GM23338 (cell line): Measurements from ENCODE around the gene PLD2. TPM values are rescaled to one million over a fixed set of nuclear protein-coding genes. Genes with fewer than 3 reads are reported as not detected.

Source experiments
- ATAC-seq: fragments of 200-7000 bp; cut with Tn5 transposase; 3 replicates; pipeline ENCODE4 v1.9.1; 2020
- DNase-seq: peaks from one replicate; pipeline ENCODE4 v3.0.0-alpha.2; 2015; ENCODE audit warnings: low spot score
- H2AFZ ChIP-seq: fragments of 200-600 bp; sonication (generic); 2 replicates; pipeline ENCODE4 v1.8.0; 2016; ENCODE audit warnings: antibody characterized with exemption, mild to moderate bottlenecking, moderate library complexity
- H3F3A ChIP-seq: fragments of 200-600 bp; sonication (generic); replicated peaks from 2 replicates; pipeline ENCODE4 v1.8.0; 2017; ENCODE audit warnings: antibody characterized with exemption, mixed run types, low read depth
- H3K27ac ChIP-seq: fragments of 200-600 bp; sonication (generic); 2 replicates; pipeline ENCODE4 v1.6.1; 2016; ENCODE audit warnings: low read depth
- H3K27me3 ChIP-seq: fragments of 200-600 bp; sonication (generic); 2 replicates; pipeline ENCODE4 v1.8.0; 2016; ENCODE audit warnings: mild to moderate bottlenecking, mixed run types, moderate library complexity; ENCODE audit not compliant: insufficient read depth
- H3K36me3 ChIP-seq: fragments of 200-600 bp; sonication (generic); 2 replicates; pipeline ENCODE4 v1.8.0; 2016; ENCODE audit warnings: mild to moderate bottlenecking; ENCODE audit not compliant: insufficient read depth
- H3K4me1 ChIP-seq: fragments of 200-600 bp; sonication (generic); 2 replicates; pipeline ENCODE4 v1.8.0; 2016; ENCODE audit warnings: mild to moderate bottlenecking, moderate library complexity; ENCODE audit not compliant: insufficient read depth
- H3K4me2 ChIP-seq: fragments of 200-600 bp; sonication (generic); 2 replicates; pipeline ENCODE4 v1.7.1; 2017; ENCODE audit warnings: mixed run types
- H3K4me3 ChIP-seq: fragments of 200-600 bp; sonication (generic); 2 replicates; pipeline ENCODE4 v1.6.1; 2016; ENCODE audit warnings: mixed run types
- H3K79me2 ChIP-seq: fragments of 200-600 bp; sonication (generic); replicated peaks from 2 replicates; pipeline ENCODE4 v1.8.0; 2017; ENCODE audit warnings: mild to moderate bottlenecking; ENCODE audit not compliant: insufficient read depth
- H3K9me2 ChIP-seq: fragments of 200-600 bp; sonication (generic); 2 replicates; pipeline ENCODE4 v1.8.0; 2017; ENCODE audit not compliant: insufficient read depth
- H4K20me1 ChIP-seq: fragments of 200-600 bp; sonication (generic); replicated peaks from 2 replicates; pipeline ENCODE4 v1.8.0; 2017; ENCODE audit warnings: mild to moderate bottlenecking; ENCODE audit not compliant: insufficient read depth
- H3K27ac Mint-ChIP-seq: 2 replicates; pipeline ENCODE4 v1.8.0; 2020; ENCODE audit warnings: inconsistent platforms, mild to moderate bottlenecking, moderate library complexity, mixed read lengths
- H3K27me3 Mint-ChIP-seq: 3 replicates; pipeline ENCODE4 v1.8.0; 2022; ENCODE audit warnings: low read depth, mild to moderate bottlenecking, moderate library complexity, mixed read lengths, inconsistent platforms; ENCODE audit not compliant: insufficient read depth, poor library complexity
- H3K36me3 Mint-ChIP-seq: 3 replicates; pipeline ENCODE4 v1.8.0; 2021; ENCODE audit warnings: low read depth, mild to moderate bottlenecking, inconsistent platforms, moderate library complexity, mixed read lengths
- H3K4me1 Mint-ChIP-seq: 3 replicates; pipeline ENCODE4 v1.8.0; 2020; ENCODE audit warnings: mild to moderate bottlenecking, inconsistent platforms, mixed read lengths
- H3K4me3 Mint-ChIP-seq: 3 replicates; pipeline ENCODE4 v1.8.0; 2021; ENCODE audit warnings: moderate library complexity, mild to moderate bottlenecking, inconsistent platforms, mixed read lengths
- H3K9me3 Mint-ChIP-seq: 3 replicates; pipeline ENCODE4 v1.8.0; 2020; ENCODE audit warnings: moderate library complexity, mild to moderate bottlenecking, inconsistent platforms, mixed read lengths
- CREB1 ChIP-seq: fragments of 250-450 bp; sonication (Bioruptor Pico); IDR thresholded peaks from 2 replicates; pipeline ENCODE4 v1.5.0; 2020; ENCODE audit warnings: low read depth, mild to moderate bottlenecking, moderate library complexity
- EZH2 ChIP-seq: fragments of 200-600 bp; sonication (generic); IDR thresholded peaks from one replicate; pipeline ENCODE4 v1.8.0; 2017; ENCODE audit warnings: antibody characterized with exemption, mild to moderate bottlenecking, low read depth; ENCODE audit not compliant: unreplicated experiment
- EZH2phosphoT487 ChIP-seq: fragments of 200-600 bp; sonication (generic); IDR thresholded peaks from one replicate; pipeline ENCODE4 v1.8.1; 2018; ENCODE audit warnings: antibody characterized with exemption; ENCODE audit not compliant: unreplicated experiment
- NANOG ChIP-seq: IDR thresholded peaks from 2 replicates; pipeline ENCODE4 v1.6.1; 2016; ENCODE audit warnings: antibody characterized with exemption, borderline replicate concordance
- POLR2AphosphoS5 ChIP-seq: IDR thresholded peaks from 2 replicates; pipeline ENCODE4 v1.6.1; 2016; ENCODE audit warnings: antibody characterized with exemption, low read depth
- STAT1 ChIP-seq: IDR thresholded peaks from one replicate; pipeline ENCODE4 v1.6.1; 2016; ENCODE audit warnings: antibody characterized with exemption; ENCODE audit not compliant: unreplicated experiment
- ZNF114 ChIP-seq: fragments of 250-450 bp; sonication (Bioruptor Pico); IDR thresholded peaks from 2 replicates; pipeline ENCODE4 v1.5.0; 2020; ENCODE audit warnings: mild to moderate bottlenecking, moderate library complexity
- ZNF331 ChIP-seq: fragments of 250-450 bp; sonication (Bioruptor Pico); IDR thresholded peaks from 2 replicates; pipeline ENCODE4 v1.5.0; 2020; ENCODE audit warnings: low read depth, mild to moderate bottlenecking, moderate library complexity
- polyA plus RNA-seq: library from polyadenylated mRNA; unstranded; fragments of >200 nt; fragmentation: Nextera tagmentation; extraction: Ambion mirVana; gene quantifications from 2 replicates; pipeline ENCODE4 v1.2.1, GENCODE V29; 2016
- total RNA-seq: library from RNA; depleted of rRNA; stranded (reverse); fragments of >200 nt; shearing (Covaris generic); gene quantifications from 2 replicates; pipeline ENCODE4 v1.2.3, GENCODE V29; 2014
- TF ChIP-seq, protein P1 (sequence below): IDR thresholded peaks from 2 replicates; pipeline ENCODE4 v1.6.1; 2016; ENCODE audit warnings: antibody characterized with exemption
- TF ChIP-seq, protein P2 (sequence below): fragments of 250-450 bp; sonication (Bioruptor Pico); IDR thresholded peaks from 2 replicates; pipeline ENCODE4 v1.5.0; 2020; ENCODE audit warnings: mild to moderate bottlenecking, moderate library complexity
- TF ChIP-seq, protein P3 (sequence below), 2 experiments: fragments of 200-600 bp in 1 of 2; sonication (generic) in 1 of 2; conservative IDR thresholded peaks; 2 replicates each; pipeline versions ENCODE4 v1.5.1 to v1.6.1; 2016 to 2017; ENCODE audit warnings: antibody characterized with exemption in 2 of 2, low read depth in 2 of 2, mild to moderate bottlenecking in 2 of 2, moderate library complexity in 1 of 2
- TF ChIP-seq, protein P4 (sequence below): IDR thresholded peaks from one replicate; pipeline ENCODE4 v1.6.1; 2018; ENCODE audit warnings: antibody characterized with exemption; ENCODE audit not compliant: unreplicated experiment

PLD2 gene
- total and polyA plus RNA-seq, 2 experiments from 2014 or later: 20.2 to 55.9 TPM

DNA sequence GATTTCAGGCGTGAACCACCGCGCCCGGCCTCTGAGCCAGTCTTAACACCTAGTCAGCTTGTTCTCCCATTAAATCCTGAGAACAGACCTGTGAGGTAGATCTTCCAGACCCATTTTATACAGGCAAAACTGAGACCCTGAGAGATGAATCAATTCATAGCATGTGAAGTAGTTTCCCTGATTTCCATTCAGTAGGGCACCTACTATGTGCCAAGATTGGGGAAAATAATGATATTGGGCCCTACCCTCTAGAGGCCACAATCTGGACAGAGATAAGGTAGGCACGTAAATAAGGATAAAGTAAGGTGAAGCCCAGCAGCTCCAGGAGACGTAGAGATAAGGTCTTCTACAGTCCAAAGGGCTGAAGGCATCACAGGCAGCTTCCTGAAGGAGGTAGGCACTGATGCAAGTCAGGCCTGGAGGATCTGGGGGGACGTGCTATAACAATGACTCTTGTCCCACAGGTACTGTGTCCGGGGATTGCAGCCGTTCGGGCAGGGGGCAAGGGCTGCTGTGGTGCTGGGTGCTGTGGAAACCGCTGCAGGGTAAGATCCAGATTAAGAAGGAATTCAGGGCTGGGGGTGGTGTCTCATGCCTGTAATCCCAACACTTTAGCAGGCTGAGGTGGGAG is 26.5 kb upstream of the PLD2 start:
- Histone ChIP-seq H4K20me1 (no peaks in the 10 kb centered on the region), H3K79me2 (no peaks in the 10 kb centered on the region), H3K9me2 (no peaks in the 10 kb centered on the region), H3K4me2 (no peak overlapping the region), H3K4me3 (no peak overlapping the region), H3F3A (0 out of 2 replicates have a peak, but pooled peaks cover under 1% of the 10 kb centered on the region), H3K27ac (no peak overlapping the region), H3K27me3 (no peaks in the 10 kb centered on the region), H3K4me1 (no peaks in the 10 kb centered on the region), H2AFZ (no peak overlapping the region), H3K36me3 (no peaks in the 10 kb centered on the region)
- TF ChIP-seq ZNF114 (CRISPR knock-in tag) (no peak), EZH2 (no peak), POLR2AphosphoS5 (no peak), STAT1 (no peak), ZNF331 (CRISPR knock-in tag) (no peak), CREB1 (no peak), EZH2phosphoT487 (no peak), NANOG (no peak)
- TF ChIP-seq, protein P1, sequence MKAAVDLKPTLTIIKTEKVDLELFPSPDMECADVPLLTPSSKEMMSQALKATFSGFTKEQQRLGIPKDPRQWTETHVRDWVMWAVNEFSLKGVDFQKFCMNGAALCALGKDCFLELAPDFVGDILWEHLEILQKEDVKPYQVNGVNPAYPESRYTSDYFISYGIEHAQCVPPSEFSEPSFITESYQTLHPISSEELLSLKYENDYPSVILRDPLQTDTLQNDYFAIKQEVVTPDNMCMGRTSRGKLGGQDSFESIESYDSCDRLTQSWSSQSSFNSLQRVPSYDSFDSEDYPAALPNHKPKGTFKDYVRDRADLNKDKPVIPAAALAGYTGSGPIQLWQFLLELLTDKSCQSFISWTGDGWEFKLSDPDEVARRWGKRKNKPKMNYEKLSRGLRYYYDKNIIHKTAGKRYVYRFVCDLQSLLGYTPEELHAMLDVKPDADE: no peak
- TF ChIP-seq, protein P2, sequence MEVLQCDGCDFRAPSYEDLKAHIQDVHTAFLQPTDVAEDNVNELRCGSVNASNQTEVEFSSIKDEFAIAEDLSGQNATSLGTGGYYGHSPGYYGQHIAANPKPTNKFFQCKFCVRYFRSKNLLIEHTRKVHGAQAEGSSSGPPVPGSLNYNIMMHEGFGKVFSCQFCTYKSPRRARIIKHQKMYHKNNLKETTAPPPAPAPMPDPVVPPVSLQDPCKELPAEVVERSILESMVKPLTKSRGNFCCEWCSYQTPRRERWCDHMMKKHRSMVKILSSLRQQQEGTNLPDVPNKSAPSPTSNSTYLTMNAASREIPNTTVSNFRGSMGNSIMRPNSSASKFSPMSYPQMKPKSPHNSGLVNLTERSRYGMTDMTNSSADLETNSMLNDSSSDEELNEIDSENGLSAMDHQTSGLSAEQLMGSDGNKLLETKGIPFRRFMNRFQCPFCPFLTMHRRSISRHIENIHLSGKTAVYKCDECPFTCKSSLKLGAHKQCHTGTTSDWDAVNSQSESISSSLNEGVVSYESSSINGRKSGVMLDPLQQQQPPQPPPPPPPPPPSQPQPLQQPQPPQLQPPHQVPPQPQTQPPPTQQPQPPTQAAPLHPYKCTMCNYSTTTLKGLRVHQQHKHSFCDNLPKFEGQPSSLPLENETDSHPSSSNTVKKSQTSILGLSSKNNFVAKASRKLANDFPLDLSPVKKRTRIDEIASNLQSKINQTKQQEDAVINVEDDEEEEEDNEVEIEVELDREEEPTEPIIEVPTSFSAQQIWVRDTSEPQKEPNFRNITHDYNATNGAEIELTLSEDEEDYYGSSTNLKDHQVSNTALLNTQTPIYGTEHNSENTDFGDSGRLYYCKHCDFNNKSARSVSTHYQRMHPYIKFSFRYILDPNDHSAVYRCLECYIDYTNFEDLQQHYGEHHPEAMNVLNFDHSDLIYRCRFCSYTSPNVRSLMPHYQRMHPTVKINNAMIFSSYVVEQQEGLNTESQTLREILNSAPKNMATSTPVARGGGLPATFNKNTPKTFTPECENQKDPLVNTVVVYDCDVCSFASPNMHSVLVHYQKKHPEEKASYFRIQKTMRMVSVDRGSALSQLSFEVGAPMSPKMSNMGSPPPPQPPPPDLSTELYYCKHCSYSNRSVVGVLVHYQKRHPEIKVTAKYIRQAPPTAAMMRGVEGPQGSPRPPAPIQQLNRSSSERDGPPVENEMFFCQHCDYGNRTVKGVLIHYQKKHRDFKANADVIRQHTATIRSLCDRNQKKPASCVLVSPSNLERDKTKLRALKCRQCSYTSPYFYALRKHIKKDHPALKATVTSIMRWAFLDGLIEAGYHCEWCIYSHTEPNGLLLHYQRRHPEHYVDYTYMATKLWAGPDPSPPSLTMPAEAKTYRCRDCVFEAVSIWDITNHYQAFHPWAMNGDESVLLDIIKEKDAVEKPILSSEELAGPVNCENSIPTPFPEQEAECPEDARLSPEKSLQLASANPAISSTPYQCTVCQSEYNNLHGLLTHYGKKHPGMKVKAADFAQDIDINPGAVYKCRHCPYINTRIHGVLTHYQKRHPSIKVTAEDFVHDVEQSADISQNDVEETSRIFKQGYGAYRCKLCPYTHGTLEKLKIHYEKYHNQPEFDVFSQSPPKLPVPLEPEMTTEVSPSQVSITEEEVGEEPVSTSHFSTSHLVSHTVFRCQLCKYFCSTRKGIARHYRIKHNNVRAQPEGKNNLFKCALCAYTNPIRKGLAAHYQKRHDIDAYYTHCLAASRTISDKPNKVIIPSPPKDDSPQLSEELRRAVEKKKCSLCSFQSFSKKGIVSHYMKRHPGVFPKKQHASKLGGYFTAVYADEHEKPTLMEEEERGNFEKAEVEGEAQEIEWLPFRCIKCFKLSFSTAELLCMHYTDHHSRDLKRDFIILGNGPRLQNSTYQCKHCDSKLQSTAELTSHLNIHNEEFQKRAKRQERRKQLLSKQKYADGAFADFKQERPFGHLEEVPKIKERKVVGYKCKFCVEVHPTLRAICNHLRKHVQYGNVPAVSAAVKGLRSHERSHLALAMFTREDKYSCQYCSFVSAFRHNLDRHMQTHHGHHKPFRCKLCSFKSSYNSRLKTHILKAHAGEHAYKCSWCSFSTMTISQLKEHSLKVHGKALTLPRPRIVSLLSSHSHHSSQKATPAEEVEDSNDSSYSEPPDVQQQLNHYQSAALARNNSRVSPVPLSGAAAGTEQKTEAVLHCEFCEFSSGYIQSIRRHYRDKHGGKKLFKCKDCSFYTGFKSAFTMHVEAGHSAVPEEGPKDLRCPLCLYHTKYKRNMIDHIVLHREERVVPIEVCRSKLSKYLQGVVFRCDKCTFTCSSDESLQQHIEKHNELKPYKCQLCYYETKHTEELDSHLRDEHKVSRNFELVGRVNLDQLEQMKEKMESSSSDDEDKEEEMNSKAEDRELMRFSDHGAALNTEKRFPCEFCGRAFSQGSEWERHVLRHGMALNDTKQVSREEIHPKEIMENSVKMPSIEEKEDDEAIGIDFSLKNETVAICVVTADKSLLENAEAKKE: no peak
- TF ChIP-seq, protein P3, sequence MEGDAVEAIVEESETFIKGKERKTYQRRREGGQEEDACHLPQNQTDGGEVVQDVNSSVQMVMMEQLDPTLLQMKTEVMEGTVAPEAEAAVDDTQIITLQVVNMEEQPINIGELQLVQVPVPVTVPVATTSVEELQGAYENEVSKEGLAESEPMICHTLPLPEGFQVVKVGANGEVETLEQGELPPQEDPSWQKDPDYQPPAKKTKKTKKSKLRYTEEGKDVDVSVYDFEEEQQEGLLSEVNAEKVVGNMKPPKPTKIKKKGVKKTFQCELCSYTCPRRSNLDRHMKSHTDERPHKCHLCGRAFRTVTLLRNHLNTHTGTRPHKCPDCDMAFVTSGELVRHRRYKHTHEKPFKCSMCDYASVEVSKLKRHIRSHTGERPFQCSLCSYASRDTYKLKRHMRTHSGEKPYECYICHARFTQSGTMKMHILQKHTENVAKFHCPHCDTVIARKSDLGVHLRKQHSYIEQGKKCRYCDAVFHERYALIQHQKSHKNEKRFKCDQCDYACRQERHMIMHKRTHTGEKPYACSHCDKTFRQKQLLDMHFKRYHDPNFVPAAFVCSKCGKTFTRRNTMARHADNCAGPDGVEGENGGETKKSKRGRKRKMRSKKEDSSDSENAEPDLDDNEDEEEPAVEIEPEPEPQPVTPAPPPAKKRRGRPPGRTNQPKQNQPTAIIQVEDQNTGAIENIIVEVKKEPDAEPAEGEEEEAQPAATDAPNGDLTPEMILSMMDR (conservative IDR thresholded peaks at IDR 0.05; ENCODE audit: low read depth in 2 of 2): no peak
- TF ChIP-seq, protein P4, sequence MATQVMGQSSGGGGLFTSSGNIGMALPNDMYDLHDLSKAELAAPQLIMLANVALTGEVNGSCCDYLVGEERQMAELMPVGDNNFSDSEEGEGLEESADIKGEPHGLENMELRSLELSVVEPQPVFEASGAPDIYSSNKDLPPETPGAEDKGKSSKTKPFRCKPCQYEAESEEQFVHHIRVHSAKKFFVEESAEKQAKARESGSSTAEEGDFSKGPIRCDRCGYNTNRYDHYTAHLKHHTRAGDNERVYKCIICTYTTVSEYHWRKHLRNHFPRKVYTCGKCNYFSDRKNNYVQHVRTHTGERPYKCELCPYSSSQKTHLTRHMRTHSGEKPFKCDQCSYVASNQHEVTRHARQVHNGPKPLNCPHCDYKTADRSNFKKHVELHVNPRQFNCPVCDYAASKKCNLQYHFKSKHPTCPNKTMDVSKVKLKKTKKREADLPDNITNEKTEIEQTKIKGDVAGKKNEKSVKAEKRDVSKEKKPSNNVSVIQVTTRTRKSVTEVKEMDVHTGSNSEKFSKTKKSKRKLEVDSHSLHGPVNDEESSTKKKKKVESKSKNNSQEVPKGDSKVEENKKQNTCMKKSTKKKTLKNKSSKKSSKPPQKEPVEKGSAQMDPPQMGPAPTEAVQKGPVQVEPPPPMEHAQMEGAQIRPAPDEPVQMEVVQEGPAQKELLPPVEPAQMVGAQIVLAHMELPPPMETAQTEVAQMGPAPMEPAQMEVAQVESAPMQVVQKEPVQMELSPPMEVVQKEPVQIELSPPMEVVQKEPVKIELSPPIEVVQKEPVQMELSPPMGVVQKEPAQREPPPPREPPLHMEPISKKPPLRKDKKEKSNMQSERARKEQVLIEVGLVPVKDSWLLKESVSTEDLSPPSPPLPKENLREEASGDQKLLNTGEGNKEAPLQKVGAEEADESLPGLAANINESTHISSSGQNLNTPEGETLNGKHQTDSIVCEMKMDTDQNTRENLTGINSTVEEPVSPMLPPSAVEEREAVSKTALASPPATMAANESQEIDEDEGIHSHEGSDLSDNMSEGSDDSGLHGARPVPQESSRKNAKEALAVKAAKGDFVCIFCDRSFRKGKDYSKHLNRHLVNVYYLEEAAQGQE: no peak
- Mint-ChIP-seq H3K4me3 (no peak overlapping the region), H3K36me3 (no peaks in the 10 kb centered on the region), H3K4me1 (peaks cover 6% of the 10 kb centered on the region; the same call in 2 of the 3 replicates), H3K9me3 (no peaks in the 10 kb centered on the region), H3K27me3 (peaks cover 9% of the 10 kb centered on the region), H3K27ac (no peak overlapping the region)
- ATAC-seq: no peak
- no peak for DNase-seq
